Measurements from ENCODE around the gene CADM2.

GRCh38 chr3:85258819-85259218 lies 300.0 kb downstream of the CADM2 start:
- TF ChIP-seq CTCF (IDR thresholded peaks at IDR 0.05; ENCODE audit: poor library complexity) (no peak), EZH2phosphoT487 (IDR thresholded peaks at IDR 0.05; ENCODE audit: low read depth, severe bottlenecking, unreplicated experiment) (no peak)

Measured in hepatocyte (in vitro differentiated cells).